T-helper 22 cell (primary cell): Measurements from ENCODE around the gene PTCH1.

Source experiments
- DNase-seq: peaks from one replicate; pipeline ENCODE4 v3.0.0-alpha.2; 2020; ENCODE audit warnings: low read depth

PTCH1 gene

DNA sequence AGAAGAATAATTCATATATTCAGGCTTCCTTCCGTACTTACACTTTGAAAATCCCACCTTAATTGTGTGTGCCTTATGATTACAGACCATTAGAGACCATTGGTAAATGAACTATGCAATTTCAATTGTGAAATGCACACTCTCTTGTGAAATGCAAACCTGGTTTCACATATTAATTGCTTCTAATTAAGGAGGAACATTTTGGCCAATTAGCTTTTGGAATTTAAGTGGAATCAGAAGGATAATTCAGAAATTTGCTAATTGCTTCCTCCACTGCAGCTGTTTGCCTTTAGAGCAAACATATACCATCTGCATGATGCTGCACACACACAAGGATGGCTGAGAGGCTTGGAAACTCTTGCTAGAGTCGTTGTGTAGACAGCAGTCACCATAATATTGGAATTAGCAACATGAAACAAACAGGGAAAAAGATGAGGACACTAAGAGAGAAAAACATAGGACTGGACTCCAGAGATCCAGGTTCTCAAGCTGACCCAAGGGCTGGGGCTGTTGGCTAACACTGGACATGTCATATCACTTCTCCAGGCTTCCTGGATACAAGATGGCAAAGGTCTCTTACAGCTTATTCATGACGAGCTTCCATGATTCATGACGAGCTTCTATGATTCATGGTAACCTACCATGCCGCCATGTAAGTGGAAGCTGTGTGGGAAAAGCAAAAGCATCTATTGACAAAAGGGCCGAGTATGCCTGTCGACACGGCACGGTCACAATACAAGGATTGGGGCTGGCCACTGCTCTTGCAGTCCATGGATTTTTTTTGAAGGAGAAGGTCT, 78.0 kb downstream of the PTCH1 start:
- DNase-seq: no peak

DNA sequence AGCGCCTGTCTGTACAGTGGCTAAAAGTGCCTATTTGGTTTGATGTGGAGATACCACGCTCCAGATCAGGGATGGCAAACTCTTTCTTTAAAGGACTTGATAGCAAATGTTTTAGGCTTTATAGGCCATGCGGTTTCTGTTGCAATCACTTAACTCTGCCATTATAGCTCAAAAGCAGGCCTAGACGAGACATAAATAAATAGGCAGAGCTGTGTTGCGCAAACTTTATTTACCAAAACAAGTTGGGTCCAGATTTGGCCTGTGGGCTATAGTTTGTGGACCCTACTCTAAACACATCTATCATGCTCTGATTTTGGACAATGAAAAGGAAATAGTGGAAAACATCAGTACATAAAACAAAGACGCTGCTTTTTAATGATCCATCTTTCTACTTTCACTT, 79.2 kb downstream of the PTCH1 start:
- DNase-seq: no peak

DNA sequence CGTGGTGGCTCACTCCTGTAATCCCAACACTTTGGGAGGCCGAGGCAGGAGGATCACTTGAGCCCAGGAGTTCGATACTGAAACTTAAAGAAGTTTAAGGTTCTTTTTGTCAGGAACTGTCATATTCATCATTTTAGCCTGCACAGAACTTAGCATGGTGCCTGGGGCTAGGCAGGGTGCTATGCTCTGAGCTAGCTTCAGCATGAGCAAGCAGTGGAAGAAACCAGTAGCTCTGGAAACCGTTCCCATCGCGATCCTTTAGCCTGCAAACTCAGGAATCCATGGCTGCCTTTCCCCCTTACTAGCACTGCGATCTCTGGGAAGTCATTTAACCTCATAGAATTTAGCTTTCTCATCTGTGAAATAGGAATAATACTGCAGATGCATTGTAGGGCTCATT, 80.4 kb downstream of the PTCH1 start:
- DNase-seq: no peak

DNA sequence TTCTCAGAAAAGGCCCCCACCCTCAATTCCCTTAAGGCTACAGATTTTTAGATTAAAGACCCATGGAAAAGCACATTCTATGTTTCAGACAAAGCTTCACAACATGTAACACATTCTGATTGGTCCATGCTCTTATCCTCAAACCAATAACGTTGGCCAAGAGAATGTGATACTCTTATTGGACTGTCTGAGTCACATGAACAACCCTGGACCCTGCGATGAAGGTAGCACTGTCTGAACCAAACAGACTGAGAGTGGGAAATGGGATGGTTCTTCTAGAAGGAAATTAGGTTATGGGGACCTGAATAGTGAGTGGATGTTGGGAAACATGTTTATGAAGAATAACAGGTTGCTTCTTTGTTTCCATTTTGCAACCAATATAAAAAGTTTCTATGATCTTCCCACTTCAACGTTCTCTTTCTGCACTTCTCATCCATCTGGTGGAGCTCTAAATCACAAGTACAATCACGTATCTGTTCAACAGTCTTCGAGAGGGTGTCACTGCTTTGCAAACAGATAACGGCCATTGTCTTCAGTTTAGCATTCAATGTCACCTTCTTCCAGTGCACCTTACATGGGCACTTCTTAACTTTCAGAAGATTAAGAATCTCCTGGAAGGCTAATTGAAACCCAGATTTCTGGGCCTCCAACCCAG, 81.6 kb downstream of the PTCH1 start:
- DNase-seq: no peak

DNA sequence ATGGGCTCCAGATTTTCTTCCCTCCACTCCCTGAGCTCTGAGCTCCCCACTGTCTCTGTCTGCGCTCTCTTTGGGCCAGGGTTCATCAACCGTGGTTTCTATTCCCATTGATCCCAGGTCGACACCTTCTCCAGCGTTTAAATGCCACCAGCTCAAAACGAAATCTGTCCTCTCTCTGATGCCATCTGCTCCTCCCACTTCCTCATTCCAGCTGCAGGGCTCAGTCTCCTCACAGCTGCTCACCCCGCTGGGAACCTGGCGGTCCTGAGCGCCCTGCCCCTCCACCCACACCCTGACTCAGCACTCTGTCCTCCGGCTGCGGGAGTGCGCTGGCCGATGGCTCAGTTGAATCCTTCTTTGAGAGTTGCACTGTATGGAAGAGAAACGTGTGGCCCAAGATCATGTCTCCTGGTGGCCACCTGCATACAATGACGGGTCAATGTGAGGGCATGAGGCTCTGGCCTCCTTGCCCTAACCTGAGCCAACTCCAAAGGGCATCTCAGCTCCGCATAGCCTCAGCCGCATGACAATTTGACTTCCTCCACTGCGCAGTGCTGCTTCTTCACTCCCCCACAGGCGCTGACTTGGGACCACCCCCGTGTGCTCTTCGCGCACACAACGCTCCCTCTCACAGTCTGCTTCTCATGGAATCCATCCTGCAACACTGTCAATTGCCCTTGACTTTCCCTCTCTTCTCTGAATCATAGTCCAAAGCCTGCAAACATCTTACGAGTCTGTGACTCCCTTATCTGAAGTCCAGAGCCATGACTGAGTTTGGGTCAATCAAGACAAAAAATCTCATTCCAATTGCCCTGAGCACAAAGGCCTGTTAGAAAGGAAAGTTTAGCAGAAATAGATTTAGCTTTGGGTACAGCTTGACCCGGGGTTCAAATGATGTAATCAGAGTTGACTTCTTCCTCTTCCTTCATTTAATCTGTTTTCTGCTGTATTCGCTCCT, 82.4 kb downstream of the PTCH1 start:
- no peak for DNase-seq

DNA sequence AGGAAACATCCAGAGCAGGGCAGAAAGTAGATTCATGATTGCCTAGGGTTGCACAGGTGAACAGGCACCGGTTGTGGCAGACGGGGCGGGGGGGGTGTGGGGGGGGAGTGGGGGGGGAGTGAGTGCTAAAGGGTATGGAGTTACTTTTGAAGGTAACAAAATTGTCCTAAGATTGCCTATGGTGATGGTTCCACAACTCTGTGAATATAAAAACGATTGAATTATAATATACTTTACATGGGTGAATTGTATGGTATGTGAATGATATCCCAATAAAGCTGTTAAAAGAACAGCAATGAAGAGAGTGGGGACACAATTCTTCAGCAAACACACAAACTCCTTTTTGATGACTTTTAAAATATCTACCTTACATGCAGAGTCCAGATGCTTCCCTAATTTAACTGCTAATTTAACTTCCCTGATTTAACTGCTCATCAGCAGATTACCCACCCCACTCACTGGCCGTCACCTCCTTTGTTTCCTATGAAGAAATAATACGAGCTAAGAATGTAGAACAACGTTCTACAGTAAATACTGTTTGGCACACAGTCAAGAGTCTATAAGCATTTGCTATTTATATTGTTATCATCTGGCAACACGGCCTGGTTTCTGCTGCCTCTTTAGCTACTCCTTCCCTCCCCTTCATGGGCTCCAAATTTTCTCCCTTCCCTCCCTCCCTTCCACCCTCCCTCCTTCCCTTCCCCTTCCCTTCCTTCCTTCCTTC, 83.5 kb downstream of the PTCH1 start:
- no peak for DNase-seq

DNA sequence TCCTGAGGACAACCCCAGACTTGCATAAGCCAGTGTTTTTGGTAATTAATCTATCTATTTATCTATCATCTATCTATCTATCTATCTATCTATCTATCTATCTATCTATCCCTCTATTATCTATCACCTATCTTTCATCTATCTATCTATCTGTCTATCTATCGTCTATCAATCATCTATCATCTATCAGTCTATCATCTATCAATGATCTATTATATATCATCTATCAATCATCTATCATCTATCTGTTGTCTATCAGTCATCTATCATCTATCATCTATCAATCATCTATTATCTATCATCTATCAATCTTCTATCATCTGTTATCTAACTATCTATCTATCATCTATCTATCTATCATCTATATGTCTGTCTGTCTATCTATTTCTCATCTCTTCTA, 85.5 kb downstream of the PTCH1 start:
- no peak for DNase-seq

DNA sequence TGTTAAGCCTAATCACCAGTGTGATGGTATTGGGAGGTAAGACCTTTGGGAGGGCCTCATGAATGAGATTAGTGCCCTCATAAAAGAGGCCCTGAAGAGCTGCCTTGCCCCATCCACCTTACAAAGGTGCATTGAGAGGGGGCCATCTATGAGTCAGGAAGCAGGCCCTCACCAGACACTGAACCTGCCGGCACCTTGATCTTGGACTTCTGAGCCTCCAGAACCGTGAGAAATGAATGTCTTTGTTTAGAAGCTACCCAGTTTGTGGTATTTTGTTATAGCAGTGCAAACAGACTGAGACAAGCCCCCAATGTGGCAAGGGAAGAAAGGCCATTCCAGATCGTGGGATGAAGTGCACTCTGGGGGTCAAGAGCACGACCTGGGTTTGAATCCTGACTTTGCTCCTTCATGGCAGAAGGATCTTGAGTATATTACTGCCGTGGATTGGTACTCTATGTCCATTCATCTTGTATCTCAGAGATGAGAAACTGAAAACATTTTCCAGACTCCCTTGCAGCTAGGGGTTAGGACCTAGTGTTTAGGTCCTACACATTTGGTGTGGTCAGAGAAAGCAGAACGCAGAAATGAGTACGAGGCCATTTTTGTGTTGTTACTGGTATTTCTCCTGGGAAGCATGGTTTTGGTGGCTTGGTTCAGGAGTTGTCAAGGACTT, 86.7 kb downstream of the PTCH1 start:
- DNase-seq: no peak

DNA sequence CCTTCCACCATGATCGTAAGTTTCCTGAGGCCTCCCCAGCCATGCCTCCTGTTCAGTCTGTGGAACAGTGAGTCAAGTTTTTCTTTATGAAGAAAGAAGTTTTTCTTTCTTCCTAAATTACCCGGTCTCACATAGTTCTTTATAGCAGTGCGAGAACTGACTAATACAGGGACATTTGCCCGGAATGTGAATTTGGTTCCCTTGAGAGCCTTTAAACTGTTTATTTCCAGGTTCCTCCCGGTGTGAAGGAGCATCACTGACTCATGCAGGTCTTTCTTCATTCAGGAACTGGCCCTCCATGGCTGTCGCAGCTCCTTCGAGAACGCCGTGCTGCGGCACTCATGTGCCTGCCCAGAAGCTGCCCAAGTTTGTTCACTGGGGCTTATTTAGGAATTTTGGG, 87.7 kb downstream of the PTCH1 start:
- no peak for DNase-seq

DNA sequence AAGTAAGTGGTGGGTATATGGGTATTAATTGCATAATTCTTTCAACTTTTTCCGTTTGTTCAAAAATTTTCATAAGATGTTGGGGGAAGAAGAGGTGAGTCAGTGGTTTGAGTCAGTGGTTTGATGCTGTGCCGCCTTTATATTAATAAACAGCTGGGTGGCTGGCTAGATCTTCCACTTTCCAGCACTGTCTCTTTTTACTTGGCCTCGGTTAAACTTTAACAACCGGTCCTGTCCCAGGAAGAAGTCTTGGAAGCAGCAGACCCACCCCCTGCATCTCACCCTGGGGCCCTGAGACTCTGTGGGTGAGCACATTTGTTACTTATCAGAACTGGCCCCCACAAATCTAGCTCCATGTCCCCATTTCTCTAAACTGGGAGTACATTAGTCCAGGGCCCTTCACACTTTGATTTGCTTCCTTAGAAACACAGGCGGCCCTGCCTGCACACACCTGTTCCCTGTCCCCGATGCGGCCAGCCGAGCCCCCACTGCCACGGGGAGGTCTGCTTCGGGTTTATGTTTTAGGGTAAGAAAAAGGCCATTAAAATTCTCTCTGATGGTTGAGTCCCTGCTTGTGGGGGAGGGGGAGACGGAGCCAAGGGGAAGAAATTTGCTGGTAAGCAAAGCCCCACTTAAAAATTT, 90.7 kb downstream of the PTCH1 start:
- no peak for DNase-seq

DNA sequence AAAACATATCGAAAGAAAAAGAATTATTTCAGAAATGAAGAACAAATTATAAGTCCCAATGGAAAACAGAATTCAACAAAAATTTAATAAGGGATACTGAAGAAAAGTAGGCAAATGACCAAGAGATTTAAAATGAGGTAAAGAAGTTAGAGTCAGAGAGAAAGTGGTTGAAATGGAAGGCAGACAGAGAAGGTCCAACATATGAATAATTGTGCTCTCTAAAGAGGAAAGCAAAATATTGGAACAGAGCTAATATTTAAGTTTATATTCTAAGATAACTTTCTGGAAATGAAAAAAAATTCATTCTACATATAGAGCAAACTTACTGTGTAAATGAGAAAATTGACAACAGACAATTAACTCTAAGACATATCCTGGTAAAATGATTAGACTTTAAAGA, 94.1 kb downstream of the PTCH1 start:
- no peak for DNase-seq

DNA sequence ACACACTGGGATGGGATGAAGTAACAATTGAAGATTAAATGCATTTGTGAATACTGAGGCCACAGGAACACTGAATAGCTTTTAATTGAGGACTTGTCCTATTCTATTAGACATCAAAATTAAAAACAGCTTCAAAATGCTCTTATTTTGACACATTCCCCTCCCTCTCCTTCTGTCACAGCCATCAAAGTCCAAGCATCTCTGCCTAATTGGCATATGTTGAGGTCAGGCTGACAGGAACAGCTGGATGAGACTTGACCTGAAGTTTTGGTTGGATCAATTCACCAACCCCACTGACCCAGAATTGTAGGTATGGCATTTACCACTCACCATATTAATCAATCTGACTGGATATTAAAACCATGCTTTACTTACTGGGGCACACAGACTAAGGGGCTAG, 96.3 kb downstream of the PTCH1 start:
- DNase-seq: no peak

DNA sequence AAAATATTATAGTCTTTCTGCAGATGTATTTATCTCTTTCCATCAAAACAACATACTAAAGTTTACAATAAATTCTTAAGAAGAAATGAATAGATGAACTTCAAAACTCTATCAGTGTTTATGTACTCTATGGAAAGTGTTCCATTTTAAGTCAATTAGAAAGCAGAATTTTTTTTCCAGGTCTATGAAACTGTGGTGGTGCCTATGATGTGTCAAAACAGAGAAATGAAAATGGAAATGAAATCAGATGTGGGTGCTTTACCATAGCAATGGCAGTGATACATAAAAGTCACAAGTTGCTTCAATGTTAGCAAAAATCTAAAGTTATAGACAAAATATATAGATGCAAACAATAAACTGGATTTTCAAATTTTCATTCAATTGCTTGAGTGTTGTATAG, 97.3 kb downstream of the PTCH1 start:
- no peak for DNase-seq

DNA sequence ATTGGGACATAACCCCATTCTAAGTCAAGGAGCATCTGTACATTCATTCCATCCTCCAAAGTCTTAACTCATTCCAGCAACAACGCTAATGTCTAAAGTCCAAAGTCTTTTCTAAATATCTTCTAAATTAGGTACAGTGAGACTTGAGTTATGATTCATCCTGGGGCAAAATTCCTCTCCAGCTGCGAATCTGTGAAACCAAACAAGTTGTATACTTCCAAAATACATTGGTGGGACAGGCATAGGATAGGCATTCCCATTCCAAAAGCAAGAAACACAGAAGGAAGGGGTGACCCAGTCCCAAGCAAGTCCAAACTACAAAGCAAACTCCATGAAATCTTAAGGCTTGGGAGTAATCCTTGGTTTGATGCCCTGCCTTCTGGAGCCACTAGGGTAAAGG, 101.6 kb downstream of the PTCH1 start:
- DNase-seq: no peak

DNA sequence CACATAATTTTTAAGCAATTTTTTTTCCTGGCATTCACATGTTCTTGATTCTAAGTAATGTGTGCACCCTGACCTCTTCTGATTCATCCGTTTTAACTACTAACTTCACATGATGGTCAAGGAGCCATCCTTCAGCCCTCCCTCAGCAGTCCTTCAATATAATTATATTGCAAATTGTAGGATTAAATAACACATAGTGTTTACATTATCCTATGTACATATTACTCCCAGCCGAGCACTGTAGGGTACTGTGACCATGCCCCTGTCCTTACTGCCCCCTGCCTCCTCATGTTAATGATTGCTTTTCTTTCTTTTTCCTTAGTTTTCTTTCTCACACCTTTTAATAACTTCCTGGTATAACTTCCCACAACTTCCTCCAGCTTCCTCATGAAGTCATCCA, 103.0 kb downstream of the PTCH1 start:
- no peak for DNase-seq

DNA sequence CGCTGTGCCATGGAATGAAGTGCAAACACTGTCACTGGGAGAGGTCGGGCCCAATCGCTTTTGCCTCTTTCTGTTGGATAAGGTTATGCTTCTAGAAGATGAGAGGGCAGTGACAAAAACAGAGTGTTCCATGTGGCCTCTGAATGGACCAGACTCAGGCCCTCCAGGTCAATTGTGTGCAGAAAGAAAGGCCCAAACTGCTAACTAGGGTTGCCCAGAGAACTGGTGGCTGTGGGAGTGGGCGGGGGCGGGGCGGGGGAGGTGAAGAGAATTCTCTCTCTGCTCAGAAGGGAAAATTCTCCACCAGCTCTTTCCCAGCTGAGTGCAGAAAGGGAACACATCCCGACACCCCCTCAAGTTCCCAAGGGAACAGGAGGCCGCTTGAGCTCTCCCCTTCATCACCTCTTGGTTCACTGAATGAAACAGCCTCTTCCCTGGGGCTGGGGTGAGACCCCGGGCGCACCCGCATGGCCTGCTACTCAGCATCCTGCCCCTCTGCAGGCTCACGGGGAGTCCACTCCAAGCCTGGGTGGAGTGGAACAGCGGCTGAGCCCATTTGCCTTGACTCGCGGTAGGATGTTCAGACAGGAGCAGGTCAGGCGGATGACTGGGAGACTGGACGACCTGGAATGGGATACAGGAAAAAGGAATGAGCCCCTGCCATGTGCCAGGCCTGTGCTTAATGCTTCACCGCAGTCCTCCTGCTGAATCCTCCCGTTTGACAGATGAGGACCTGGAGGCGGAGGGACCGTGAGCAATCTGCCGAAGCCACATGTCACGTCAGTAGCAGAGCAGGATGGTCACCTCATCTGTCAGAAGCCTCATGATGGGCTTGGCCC, 105.5 kb downstream of the PTCH1 start:
- DNase-seq: no peak

DNA sequence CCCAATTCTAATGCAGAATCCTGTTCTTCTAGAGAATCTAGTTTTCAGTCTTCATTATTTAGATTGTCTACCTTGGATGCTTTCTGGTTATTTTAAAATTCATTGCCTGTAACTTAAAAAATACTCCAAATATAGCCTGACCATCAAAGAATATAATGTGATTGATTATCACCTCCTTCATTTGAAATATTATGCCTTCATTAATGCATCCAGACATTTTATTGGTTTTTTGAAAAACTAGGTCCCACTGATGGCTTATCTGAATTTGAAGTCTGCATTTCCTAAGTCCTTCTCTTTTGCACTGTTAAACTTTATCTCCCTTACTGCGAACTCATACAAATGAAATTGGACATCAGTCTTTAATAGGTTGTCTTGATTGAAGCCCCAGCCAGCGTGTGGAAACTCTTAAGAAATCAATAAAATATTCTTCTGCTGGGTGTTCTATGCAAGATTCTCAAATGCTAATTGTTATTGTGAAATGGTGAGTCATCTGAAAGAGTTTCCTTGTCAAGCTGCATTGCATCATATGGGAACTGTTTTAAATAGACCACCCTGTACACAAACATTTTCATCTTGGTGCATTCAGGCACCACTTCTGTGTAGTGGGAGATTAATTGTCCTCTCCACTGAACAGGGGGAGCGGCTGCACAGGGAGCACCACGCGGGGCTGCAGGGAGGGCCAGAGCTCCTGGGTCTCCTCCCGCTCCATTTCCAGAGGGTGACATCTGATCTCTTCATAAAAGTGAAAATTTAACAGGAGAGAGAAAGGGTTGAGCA, 106.9 kb downstream of the PTCH1 start:
- no peak for DNase-seq

DNA sequence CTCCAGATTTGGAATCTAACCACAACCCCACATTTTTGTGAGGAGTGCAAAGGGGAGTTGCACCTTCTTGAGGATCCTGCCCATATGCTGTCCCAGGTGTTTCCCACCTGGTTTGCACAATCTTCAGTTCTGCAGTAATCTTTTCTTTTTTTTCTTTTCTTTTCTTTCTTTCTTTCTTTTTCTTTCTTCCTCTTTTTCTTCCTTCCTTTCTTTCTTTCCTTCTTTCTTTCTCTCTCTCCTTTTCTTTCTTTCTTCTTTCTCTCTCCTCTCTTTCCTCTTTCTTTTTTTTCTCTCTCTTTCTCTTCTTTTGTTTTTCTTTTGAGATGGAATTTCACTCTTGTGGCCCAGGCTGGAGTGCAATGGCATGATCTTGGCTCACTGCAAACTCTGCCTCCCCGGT, 109.2 kb downstream of the PTCH1 start:
- no peak for DNase-seq

DNA sequence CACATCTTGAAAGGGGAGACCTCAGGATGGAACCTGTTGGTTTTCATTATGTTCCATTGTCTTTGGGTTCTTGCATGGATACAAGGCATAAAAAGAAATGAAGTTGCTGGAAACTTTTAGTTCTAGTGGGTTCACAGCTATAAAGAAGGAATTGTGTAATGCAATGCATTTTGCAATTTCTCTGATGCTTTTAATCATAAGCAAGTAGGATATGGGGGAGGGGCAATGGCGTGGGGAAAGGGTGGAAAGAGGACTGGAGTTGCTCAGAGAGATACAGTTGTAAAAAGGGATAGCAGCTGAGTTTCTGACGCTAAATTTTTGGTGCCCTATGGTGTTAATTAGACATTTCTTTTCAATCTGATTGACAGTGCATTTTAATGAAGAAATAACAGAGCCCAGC, 110.7 kb downstream of the PTCH1 start:
- DNase-seq: no peak
